Measurements from ENCODE around the gene RLBP1. TPM values are rescaled to one million over a fixed set of nuclear protein-coding genes. Genes with fewer than 3 reads are reported as not detected.
A peak's percentile ranks its signal among the peaks of the same experiment; 100 is the strongest.

Gene RLBP1
- total and polyA plus RNA-seq, 4 donors: not detected

GRCh38 chr15:89197503-89197971 lies 23.8 kb downstream of the RLBP1 start:
- ATAC-seq (ENCODE audit: insufficient read depth, low FRiP score) (peak; percentile 58), DNase-seq (peak; percentile 54 to 77 (median 69))
- peak overlapping the region in 1 of 2 donors; percentile 61 for H3K27ac ChIP-seq (ENCODE audit: low read depth in 1 of 2, low read length in 1 of 2)
- TF ChIP-seq CTCF (IDR thresholded peaks at IDR 0.05; ENCODE audit: control extremely low read depth, extremely low read depth): no peak
- H3K9me3 ChIP-seq (ENCODE audit: control insufficient read depth in 4 of 4, insufficient read depth in 3 of 4, low read length in 3 of 4): peaks cover 0 to 2% (median 0%) of the 10 kb centered on the region in 4 donors
- H3K9ac ChIP-seq (ENCODE audit: insufficient read depth in 1 of 2, low read length in 2 of 2): no peak overlapping the region
- H3K27me3 ChIP-seq (ENCODE audit: control insufficient read depth in 3 of 3, insufficient read depth in 3 of 3, low read length in 2 of 3): no peaks in the 10 kb centered on the region
- peaks cover 0 to 16% (median 0%) of the 10 kb centered on the region in 5 donors for H3K4me1 ChIP-seq (ENCODE audit: control insufficient read depth in 5 of 5, insufficient read depth in 5 of 5, low read length in 5 of 5)
- H3K4me3 ChIP-seq: no peak overlapping the region
- 49 to 56% methylated on average over 4 of the region's 4 CpGs for WGBS, 2 donors
- H3K36me3 ChIP-seq (ENCODE audit: control insufficient read depth in 4 of 4, insufficient read depth in 4 of 4, low read length in 4 of 4): peaks cover 12 to 37% (median 24%) of the 10 kb centered on the region in 4 donors

GRCh38 chr15:89196994-89197393 lies 24.4 kb downstream of the RLBP1 start:
- Histone ChIP-seq H3K4me1 (ENCODE audit: control insufficient read depth in 5 of 5, insufficient read depth in 5 of 5, low read length in 5 of 5) (peaks cover 0 to 16% (median 0%) of the 10 kb centered on the region in 5 donors), H3K9ac (ENCODE audit: insufficient read depth in 1 of 2, low read length in 2 of 2) (no peak overlapping the region), H3K36me3 (ENCODE audit: control insufficient read depth in 4 of 4, insufficient read depth in 4 of 4, low read length in 4 of 4) (peaks cover 12 to 39% (median 24%) of the 10 kb centered on the region in 4 donors), H3K27me3 (ENCODE audit: control insufficient read depth in 3 of 3, insufficient read depth in 3 of 3, low read length in 2 of 3) (no peaks in the 10 kb centered on the region), H3K27ac (ENCODE audit: low read depth in 1 of 2, low read length in 1 of 2) (no peak overlapping the region), H3K9me3 (ENCODE audit: control insufficient read depth in 4 of 4, insufficient read depth in 3 of 4, low read length in 3 of 4) (peaks cover 0 to 2% (median 0%) of the 10 kb centered on the region in 4 donors), H3K4me3 (no peak overlapping the region)
- no peak for TF ChIP-seq CTCF (IDR thresholded peaks at IDR 0.05; ENCODE audit: control extremely low read depth, extremely low read depth)
- WGBS, 2 donors: 55 to 57% methylated on average over 7 of the region's 7 CpGs
- DNase-seq: peak in 2 of 3 donors; percentile 19 to 44
- no peak for ATAC-seq (ENCODE audit: insufficient read depth, low FRiP score)

- H3K9me3 ChIP-seq (ENCODE audit: control insufficient read depth in 4 of 4, insufficient read depth in 3 of 4, low read length in 3 of 4): peaks cover 0 to 2% (median 0%) of the 10 kb centered on the region in 4 donors
- no peaks in the 10 kb centered on the region for H3K27me3 ChIP-seq (ENCODE audit: control insufficient read depth in 3 of 3, insufficient read depth in 3 of 3, low read length in 2 of 3)
- no peak overlapping the region for H3K9ac ChIP-seq (ENCODE audit: insufficient read depth in 1 of 2, low read length in 2 of 2)
- H3K4me1 ChIP-seq (ENCODE audit: control insufficient read depth in 5 of 5, insufficient read depth in 5 of 5, low read length in 5 of 5): peaks cover 0 to 16% (median 0%) of the 10 kb centered on the region in 5 donors
- no peak for DNase-seq
- no peak for TF ChIP-seq CTCF (IDR thresholded peaks at IDR 0.05; ENCODE audit: control extremely low read depth, extremely low read depth)
- ATAC-seq (ENCODE audit: insufficient read depth, low FRiP score): no peak
- WGBS, 2 donors: 89 to 95% methylated on average over 6 of the region's 6 CpGs
- no peak overlapping the region for H3K27ac ChIP-seq (ENCODE audit: low read depth in 1 of 2, low read length in 1 of 2)
- no peak overlapping the region for H3K4me3 ChIP-seq
- peaks cover 12 to 41% (median 25%) of the 10 kb centered on the region in 4 donors for H3K36me3 ChIP-seq (ENCODE audit: control insufficient read depth in 4 of 4, insufficient read depth in 4 of 4, low read length in 4 of 4)
These were observed 25.1 kb downstream of the RLBP1 start for GRCh38 chr15:89196241-89196640.

- H3K27ac ChIP-seq (ENCODE audit: low read depth in 1 of 2, low read length in 1 of 2): no peak overlapping the region
- no peak for TF ChIP-seq CTCF (IDR thresholded peaks at IDR 0.05; ENCODE audit: control extremely low read depth, extremely low read depth)
- peaks cover 12 to 44% (median 29%) of the 10 kb centered on the region in 4 donors for H3K36me3 ChIP-seq (ENCODE audit: control insufficient read depth in 4 of 4, insufficient read depth in 4 of 4, low read length in 4 of 4)
- DNase-seq (no peak), ATAC-seq (ENCODE audit: insufficient read depth, low FRiP score) (no peak)
- peaks cover 0 to 16% (median 0%) of the 10 kb centered on the region in 5 donors for H3K4me1 ChIP-seq (ENCODE audit: control insufficient read depth in 5 of 5, insufficient read depth in 5 of 5, low read length in 5 of 5)
- no peak overlapping the region for H3K4me3 ChIP-seq
- 84 to 85% methylated on average over 8 of the region's 8 CpGs for WGBS, 2 donors
- peaks cover 0 to 2% (median 0%) of the 10 kb centered on the region in 4 donors for H3K9me3 ChIP-seq (ENCODE audit: control insufficient read depth in 4 of 4, insufficient read depth in 3 of 4, low read length in 3 of 4)
- H3K27me3 ChIP-seq (ENCODE audit: control insufficient read depth in 3 of 3, insufficient read depth in 3 of 3, low read length in 2 of 3): no peaks in the 10 kb centered on the region
- H3K9ac ChIP-seq (ENCODE audit: insufficient read depth in 1 of 2, low read length in 2 of 2): no peak overlapping the region
These were observed 25.5 kb downstream of the RLBP1 start for GRCh38 chr15:89195836-89196235.

Measured in lung (tissue), 12 donors.